HepG2 (cell line): ENCODE data around the gene COA3. TPM values are rescaled to one million over a fixed set of nuclear protein-coding genes. Genes with fewer than 3 reads are reported as not detected.

ENCODE experiments used
- CREB1 ChIP-seq, 2 experiments: fragments of 450-650 bp in 1 of 2; IDR thresholded peaks; 2 replicates each; pipeline ENCODE4 v1.6.1; 2016 to 2017; ENCODE audit warnings: control low read depth in 1 of 2, mild to moderate bottlenecking in 1 of 2, missing compliant biosample characterization in 1 of 2, missing genetic modification characterization in 1 of 2
- CTCF ChIP-seq: sonication (generic); formaldehyde crosslinking; IDR thresholded peaks from 2 replicates; pipeline ENCODE4 v1.5.0; 2020; ENCODE audit warnings: mild to moderate bottlenecking, missing genetic modification reagents, moderate library complexity
- HNF4G ChIP-seq, 2 experiments: sonication (generic) in 1 of 2; formaldehyde crosslinking in 1 of 2; IDR thresholded peaks; 2 replicates each; pipeline versions ENCODE4 v1.4.0 to v1.6.1; 2011 to 2020; ENCODE audit warnings: borderline replicate concordance in 2 of 2, low read depth in 2 of 2, mild to moderate bottlenecking in 2 of 2, low read length in 1 of 2, missing genetic modification reagents in 1 of 2, moderate library complexity in 1 of 2
- POGK ChIP-seq: sonication (generic); formaldehyde crosslinking; conservative IDR thresholded peaks from 2 replicates; pipeline ENCODE4 v1.8.0; 2022; ENCODE audit warnings: mild to moderate bottlenecking, moderate library complexity, missing genetic modification reagents
- POLR2A ChIP-seq, 2 experiments: IDR thresholded peaks; 2 replicates each; pipeline ENCODE4 v1.6.1; 2011; ENCODE audit warnings: low read depth in 2 of 2, low read length in 2 of 2, mild to moderate bottlenecking in 1 of 2, moderate library complexity in 1 of 2; ENCODE audit not compliant: insufficient read depth in 1 of 2
- SIN3B ChIP-seq: fragments of 150-350 bp; IDR thresholded peaks from 2 replicates; pipeline ENCODE4 v1.6.1; 2014; ENCODE audit warnings: low read length
- SPEN ChIP-seq: sonication (generic); formaldehyde crosslinking; IDR thresholded peaks from 2 replicates; pipeline ENCODE4 v1.5.1; 2020; ENCODE audit warnings: low read depth, mild to moderate bottlenecking, missing genetic modification reagents
- SSRP1 ChIP-seq: IDR thresholded peaks from 2 replicates; pipeline ENCODE4 v1.6.1; 2016; ENCODE audit warnings: control low read depth
- TMF1 ChIP-seq: sonication (generic); formaldehyde crosslinking; IDR thresholded peaks from 2 replicates; pipeline ENCODE4 v1.8.1; 2022; ENCODE audit warnings: low read depth, missing genetic modification reagents
- ZNF326 ChIP-seq: sonication (generic); formaldehyde crosslinking; IDR thresholded peaks from 2 replicates; pipeline ENCODE4 v1.4.0; 2020; ENCODE audit warnings: missing genetic modification reagents, borderline replicate concordance
- ZNF430 ChIP-seq: sonication (generic); formaldehyde crosslinking; IDR thresholded peaks from 2 replicates; pipeline ENCODE4 v1.9.0; 2021; ENCODE audit warnings: mild to moderate bottlenecking, missing genetic modification reagents
- ZNF564 ChIP-seq: sonication (generic); formaldehyde crosslinking; IDR thresholded peaks from 2 replicates; pipeline ENCODE4 v1.8.1; 2023; ENCODE audit warnings: mild to moderate bottlenecking, missing genetic modification reagents
- polyA plus RNA-seq, 8 experiments: library from polyadenylated mRNA; depleted of rRNA in 3 of 8; stranded (reverse) in 7 of 8; unstranded in 1 of 8; fragments of >200 nt; fragmentation: Illumina TruSeq in 4 of 8; extraction: Trizol in 4 of 8; gene quantifications; 2 replicates each; pipeline versions ENCODE4 v1.2.1 to v1.2.3, GENCODE V29; 2011 to 2016; ENCODE audit warnings: low read depth in 4 of 8, missing spikeins in 1 of 8, mixed read lengths in 1 of 8; ENCODE audit not compliant: insufficient read depth in 1 of 8
- total RNA-seq, 5 experiments: library from RNA; depleted of rRNA; stranded (reverse); fragments of >200 nt; fragmentation: Illumina TruSeq; extraction: Trizol; gene quantifications; 2 replicates each; pipeline ENCODE4 v1.2.3, GENCODE V29; 2016; ENCODE audit warnings: low read depth in 1 of 5
- TF ChIP-seq, protein P1 (sequence below): sonication (generic); formaldehyde crosslinking; conservative IDR thresholded peaks from 2 replicates; pipeline ENCODE4 v1.8.1; 2023; ENCODE audit warnings: missing genetic modification reagents
- TF ChIP-seq, protein P2 (sequence below): sonication (generic); formaldehyde crosslinking; IDR thresholded peaks from 2 replicates; pipeline ENCODE4 v1.4.0; 2020; ENCODE audit warnings: missing genetic modification reagents, borderline replicate concordance
- TF ChIP-seq, protein P3 (sequence below): sonication (generic); formaldehyde crosslinking; IDR thresholded peaks from 2 replicates; pipeline ENCODE4 v1.5.0; 2020; ENCODE audit warnings: mild to moderate bottlenecking, missing genetic modification reagents
- TF ChIP-seq, protein P4 (sequence below): sonication (generic); formaldehyde crosslinking; IDR thresholded peaks from 2 replicates; pipeline ENCODE4 v1.8.0; 2022; ENCODE audit warnings: mild to moderate bottlenecking, missing genetic modification reagents, moderate library complexity

Gene COA3
- total and polyA plus RNA-seq, 2 of the 13 experiments (the other 11 are each of a cell fraction or from before 2014, with no cell fraction given) = 133 to 202 TPM

DNA sequence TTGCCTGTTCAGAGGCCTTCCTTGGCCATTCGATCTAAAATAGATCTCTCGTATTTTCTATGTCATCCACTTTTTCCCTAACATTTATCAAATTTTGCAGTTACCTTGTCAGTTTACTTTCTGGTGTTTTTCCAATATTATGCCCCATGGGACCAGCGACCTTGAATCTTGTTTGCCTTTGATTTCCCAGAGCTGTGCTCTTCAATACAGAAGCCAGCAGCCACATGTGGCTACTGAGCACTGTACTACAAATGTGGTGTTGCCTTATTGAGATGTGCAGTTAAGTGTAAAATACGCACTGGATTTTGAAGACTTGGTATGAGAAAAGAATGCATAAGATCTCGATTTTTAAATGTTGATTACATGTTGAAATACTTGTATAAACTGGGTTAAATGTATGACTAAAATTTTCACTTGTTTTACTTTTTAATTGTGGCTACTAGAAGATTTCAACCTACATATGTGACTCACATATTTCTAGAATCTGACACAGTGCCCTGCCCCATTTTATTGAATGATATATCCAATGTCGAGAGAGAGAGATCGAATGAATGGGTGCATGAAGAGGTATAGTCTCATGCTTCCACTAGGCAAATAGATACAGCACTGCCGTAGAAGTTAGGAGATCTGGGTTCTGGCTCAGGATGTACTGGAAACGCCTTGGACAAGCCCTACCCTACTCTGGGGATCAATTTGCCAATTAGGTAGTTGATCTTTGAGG, 33.9 kb upstream of the COA3 start (continued):
- TF ChIP-seq CREB1 (IDR thresholded peaks at IDR 0.05) = no peak
- no peak for TF ChIP-seq CREB1 (CRISPR knock-in tag; IDR thresholded peaks at IDR 0.05)
- no peak for TF ChIP-seq POGK (CRISPR knock-in tag)
- TF ChIP-seq, protein P1, sequence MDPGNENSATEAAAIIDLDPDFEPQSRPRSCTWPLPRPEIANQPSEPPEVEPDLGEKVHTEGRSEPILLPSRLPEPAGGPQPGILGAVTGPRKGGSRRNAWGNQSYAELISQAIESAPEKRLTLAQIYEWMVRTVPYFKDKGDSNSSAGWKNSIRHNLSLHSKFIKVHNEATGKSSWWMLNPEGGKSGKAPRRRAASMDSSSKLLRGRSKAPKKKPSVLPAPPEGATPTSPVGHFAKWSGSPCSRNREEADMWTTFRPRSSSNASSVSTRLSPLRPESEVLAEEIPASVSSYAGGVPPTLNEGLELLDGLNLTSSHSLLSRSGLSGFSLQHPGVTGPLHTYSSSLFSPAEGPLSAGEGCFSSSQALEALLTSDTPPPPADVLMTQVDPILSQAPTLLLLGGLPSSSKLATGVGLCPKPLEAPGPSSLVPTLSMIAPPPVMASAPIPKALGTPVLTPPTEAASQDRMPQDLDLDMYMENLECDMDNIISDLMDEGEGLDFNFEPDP = no peak
- TF ChIP-seq SIN3B = no peak
- TF ChIP-seq TMF1 (CRISPR knock-in tag) = no peak
- no peak for TF ChIP-seq HNF4G (IDR thresholded peaks at IDR 0.05; ENCODE audit: borderline replicate concordance, low read depth, low read length)
- no peak for TF ChIP-seq HNF4G (CRISPR knock-in tag; IDR thresholded peaks at IDR 0.05; ENCODE audit: borderline replicate concordance, low read depth)
- TF ChIP-seq, protein P2, sequence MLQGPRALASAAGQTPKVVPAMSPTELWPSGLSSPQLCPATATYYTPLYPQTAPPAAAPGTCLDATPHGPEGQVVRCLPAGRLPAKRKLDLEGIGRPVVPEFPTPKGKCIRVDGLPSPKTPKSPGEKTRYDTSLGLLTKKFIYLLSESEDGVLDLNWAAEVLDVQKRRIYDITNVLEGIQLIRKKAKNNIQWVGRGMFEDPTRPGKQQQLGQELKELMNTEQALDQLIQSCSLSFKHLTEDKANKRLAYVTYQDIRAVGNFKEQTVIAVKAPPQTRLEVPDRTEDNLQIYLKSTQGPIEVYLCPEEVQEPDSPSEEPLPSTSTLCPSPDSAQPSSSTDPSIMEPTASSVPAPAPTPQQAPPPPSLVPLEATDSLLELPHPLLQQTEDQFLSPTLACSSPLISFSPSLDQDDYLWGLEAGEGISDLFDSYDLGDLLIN = no peak
- no peak; the same call in 1 of the 2 replicates for TF ChIP-seq SSRP1 (CRISPR knock-in tag)
- no peak for TF ChIP-seq CTCF (CRISPR knock-in tag)
- TF ChIP-seq ZNF430 (CRISPR knock-in tag) = no peak; the same call in 1 of the 2 replicates
- TF ChIP-seq, protein P3, sequence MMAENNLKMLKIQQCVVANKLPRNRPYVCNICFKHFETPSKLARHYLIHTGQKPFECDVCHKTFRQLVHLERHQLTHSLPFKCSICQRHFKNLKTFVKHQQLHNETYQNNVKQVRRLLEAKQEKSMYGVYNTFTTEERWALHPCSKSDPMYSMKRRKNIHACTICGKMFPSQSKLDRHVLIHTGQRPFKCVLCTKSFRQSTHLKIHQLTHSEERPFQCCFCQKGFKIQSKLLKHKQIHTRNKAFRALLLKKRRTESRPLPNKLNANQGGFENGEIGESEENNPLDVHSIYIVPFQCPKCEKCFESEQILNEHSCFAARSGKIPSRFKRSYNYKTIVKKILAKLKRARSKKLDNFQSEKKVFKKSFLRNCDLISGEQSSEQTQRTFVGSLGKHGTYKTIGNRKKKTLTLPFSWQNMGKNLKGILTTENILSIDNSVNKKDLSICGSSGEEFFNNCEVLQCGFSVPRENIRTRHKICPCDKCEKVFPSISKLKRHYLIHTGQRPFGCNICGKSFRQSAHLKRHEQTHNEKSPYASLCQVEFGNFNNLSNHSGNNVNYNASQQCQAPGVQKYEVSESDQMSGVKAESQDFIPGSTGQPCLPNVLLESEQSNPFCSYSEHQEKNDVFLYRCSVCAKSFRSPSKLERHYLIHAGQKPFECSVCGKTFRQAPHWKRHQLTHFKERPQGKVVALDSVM = no peak
- TF ChIP-seq ZNF564 (CRISPR knock-in tag) = no peak
- TF ChIP-seq ZNF326 (CRISPR knock-in tag) = no peak
- TF ChIP-seq, protein P4, sequence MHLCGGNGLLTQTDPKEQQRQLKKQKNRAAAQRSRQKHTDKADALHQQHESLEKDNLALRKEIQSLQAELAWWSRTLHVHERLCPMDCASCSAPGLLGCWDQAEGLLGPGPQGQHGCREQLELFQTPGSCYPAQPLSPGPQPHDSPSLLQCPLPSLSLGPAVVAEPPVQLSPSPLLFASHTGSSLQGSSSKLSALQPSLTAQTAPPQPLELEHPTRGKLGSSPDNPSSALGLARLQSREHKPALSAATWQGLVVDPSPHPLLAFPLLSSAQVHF (CRISPR knock-in tag) = no peak
- no peak for TF ChIP-seq SPEN (CRISPR knock-in tag)
- peak in 1 of 2 experiments; percentile 38; a peak in 1 of 4 replicates for TF ChIP-seq POLR2A (IDR thresholded peaks at IDR 0.05; ENCODE audit: insufficient read depth in 1 of 2, low read depth in 2 of 2, low read length in 2 of 2)
